ENCODE results near the gene RB1. TPM values are rescaled to one million over a fixed set of nuclear protein-coding genes. Genes with fewer than 3 reads are reported as not detected.

The RB1 gene
- total and polyA plus RNA-seq, 2 experiments from 2014 or later = 19.5 to 22.3 TPM

- ATAC-seq (no peak), DNase-seq (ENCODE audit: low spot score) (no peak)
- Histone ChIP-seq H3K27ac (ENCODE audit: low read depth) (no peak overlapping the region), H3K36me3 (ENCODE audit: insufficient read depth) (0 out of 2 replicates have a peak, but pooled peaks cover 4% of the 10 kb centered on the region), H2AFZ (no peak overlapping the region), H4K20me1 (replicated peaks; ENCODE audit: insufficient read depth) (no peaks in the 10 kb centered on the region), H3K4me3 (no peak overlapping the region), H3K79me2 (replicated peaks; ENCODE audit: insufficient read depth) (no peaks in the 10 kb centered on the region), H3K4me2 (no peak overlapping the region), H3K9me2 (ENCODE audit: insufficient read depth) (no peaks in the 10 kb centered on the region), H3K4me1 (ENCODE audit: insufficient read depth) (no peaks in the 10 kb centered on the region), H3K27me3 (ENCODE audit: insufficient read depth) (no peaks in the 10 kb centered on the region), H3F3A (replicated peaks; ENCODE audit: low read depth) (no peaks in the 10 kb centered on the region)
- H3K36me3 Mint-ChIP-seq (ENCODE audit: low read depth) = no peaks in the 10 kb centered on the region
- no peaks in the 10 kb centered on the region for H3K4me1 Mint-ChIP-seq
- no peaks in the 10 kb centered on the region for H3K9me3 Mint-ChIP-seq
- no peaks in the 10 kb centered on the region for H3K27me3 Mint-ChIP-seq (ENCODE audit: insufficient read depth, low read depth, poor library complexity)
- H3K27ac Mint-ChIP-seq = no peak overlapping the region
- H3K4me3 Mint-ChIP-seq = no peak overlapping the region
- TF ChIP-seq, protein P1, sequence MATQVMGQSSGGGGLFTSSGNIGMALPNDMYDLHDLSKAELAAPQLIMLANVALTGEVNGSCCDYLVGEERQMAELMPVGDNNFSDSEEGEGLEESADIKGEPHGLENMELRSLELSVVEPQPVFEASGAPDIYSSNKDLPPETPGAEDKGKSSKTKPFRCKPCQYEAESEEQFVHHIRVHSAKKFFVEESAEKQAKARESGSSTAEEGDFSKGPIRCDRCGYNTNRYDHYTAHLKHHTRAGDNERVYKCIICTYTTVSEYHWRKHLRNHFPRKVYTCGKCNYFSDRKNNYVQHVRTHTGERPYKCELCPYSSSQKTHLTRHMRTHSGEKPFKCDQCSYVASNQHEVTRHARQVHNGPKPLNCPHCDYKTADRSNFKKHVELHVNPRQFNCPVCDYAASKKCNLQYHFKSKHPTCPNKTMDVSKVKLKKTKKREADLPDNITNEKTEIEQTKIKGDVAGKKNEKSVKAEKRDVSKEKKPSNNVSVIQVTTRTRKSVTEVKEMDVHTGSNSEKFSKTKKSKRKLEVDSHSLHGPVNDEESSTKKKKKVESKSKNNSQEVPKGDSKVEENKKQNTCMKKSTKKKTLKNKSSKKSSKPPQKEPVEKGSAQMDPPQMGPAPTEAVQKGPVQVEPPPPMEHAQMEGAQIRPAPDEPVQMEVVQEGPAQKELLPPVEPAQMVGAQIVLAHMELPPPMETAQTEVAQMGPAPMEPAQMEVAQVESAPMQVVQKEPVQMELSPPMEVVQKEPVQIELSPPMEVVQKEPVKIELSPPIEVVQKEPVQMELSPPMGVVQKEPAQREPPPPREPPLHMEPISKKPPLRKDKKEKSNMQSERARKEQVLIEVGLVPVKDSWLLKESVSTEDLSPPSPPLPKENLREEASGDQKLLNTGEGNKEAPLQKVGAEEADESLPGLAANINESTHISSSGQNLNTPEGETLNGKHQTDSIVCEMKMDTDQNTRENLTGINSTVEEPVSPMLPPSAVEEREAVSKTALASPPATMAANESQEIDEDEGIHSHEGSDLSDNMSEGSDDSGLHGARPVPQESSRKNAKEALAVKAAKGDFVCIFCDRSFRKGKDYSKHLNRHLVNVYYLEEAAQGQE (IDR thresholded peaks at IDR 0.05; ENCODE audit: unreplicated experiment) = no peak
- TF ChIP-seq ZNF331 (CRISPR knock-in tag; IDR thresholded peaks at IDR 0.05; ENCODE audit: low read depth) (no peak), ZNF114 (CRISPR knock-in tag; IDR thresholded peaks at IDR 0.05) (no peak), ZNF462 (CRISPR knock-in tag; IDR thresholded peaks at IDR 0.05) (no peak), POLR2AphosphoS5 (IDR thresholded peaks at IDR 0.05; ENCODE audit: low read depth) (no peak), NANOG (IDR thresholded peaks at IDR 0.05; ENCODE audit: borderline replicate concordance) (no peak), JUNB (IDR thresholded peaks at IDR 0.05; ENCODE audit: unreplicated experiment) (no peak)
- TF ChIP-seq, protein P2, sequence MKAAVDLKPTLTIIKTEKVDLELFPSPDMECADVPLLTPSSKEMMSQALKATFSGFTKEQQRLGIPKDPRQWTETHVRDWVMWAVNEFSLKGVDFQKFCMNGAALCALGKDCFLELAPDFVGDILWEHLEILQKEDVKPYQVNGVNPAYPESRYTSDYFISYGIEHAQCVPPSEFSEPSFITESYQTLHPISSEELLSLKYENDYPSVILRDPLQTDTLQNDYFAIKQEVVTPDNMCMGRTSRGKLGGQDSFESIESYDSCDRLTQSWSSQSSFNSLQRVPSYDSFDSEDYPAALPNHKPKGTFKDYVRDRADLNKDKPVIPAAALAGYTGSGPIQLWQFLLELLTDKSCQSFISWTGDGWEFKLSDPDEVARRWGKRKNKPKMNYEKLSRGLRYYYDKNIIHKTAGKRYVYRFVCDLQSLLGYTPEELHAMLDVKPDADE (IDR thresholded peaks at IDR 0.05) = no peak
Measured at GRCh38 chr13:48515732-48516131, 212.2 kb downstream of the RB1 start.

Measured in GM23338 (cell line).